ENCODE measurements around the gene ZNF385C.

DNA sequence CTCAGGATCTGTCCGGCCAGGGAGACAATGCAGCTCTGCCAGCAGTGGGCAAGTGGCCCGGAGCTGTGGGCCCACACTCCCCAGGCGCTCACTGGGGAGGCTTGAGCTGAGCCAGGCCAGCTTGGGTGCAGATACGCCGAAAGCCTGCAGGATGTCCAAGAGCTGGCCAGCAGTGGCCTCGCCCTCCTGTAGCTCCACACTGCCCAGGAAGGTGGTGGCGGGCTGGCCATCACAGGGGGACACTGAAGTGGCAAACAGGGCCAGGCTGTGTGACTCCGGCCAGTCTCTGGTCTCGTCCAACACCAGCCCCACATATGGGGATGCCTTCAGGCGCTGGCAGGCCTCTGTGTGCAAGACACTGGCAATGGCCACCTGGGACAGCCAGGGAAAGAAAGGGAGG, 57.5 kb downstream of the ZNF385C start:
- TF ChIP-seq, protein P1, sequence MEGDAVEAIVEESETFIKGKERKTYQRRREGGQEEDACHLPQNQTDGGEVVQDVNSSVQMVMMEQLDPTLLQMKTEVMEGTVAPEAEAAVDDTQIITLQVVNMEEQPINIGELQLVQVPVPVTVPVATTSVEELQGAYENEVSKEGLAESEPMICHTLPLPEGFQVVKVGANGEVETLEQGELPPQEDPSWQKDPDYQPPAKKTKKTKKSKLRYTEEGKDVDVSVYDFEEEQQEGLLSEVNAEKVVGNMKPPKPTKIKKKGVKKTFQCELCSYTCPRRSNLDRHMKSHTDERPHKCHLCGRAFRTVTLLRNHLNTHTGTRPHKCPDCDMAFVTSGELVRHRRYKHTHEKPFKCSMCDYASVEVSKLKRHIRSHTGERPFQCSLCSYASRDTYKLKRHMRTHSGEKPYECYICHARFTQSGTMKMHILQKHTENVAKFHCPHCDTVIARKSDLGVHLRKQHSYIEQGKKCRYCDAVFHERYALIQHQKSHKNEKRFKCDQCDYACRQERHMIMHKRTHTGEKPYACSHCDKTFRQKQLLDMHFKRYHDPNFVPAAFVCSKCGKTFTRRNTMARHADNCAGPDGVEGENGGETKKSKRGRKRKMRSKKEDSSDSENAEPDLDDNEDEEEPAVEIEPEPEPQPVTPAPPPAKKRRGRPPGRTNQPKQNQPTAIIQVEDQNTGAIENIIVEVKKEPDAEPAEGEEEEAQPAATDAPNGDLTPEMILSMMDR (IDR thresholded peaks at IDR 0.05) = no peak
- no peak for TF ChIP-seq POLR2A (IDR thresholded peaks at IDR 0.05)

All from esophagus squamous epithelium (tissue), 4 donors.